HEK293 (cell line): ENCODE results near the gene TMEM126B.

Experiments used
- CTCF ChIA-PET: fragments of 350-600 bp; formaldehyde crosslinking; extraction: SDS; loops from one replicate; lab custom pipeline; 2021; ENCODE audit warnings: antibody characterized with exemption; lab: Yijun Ruan, JAX
- POLR2A ChIA-PET: fragments of 300-600 bp; formaldehyde crosslinking; extraction: SDS; loops from one replicate; lab custom pipeline; 2020; ENCODE audit warnings: antibody characterized with exemption, inconsistent platforms; lab: Yijun Ruan, JAX
- H3K27ac ChIP-seq: fragments of 200-500 bp; sonication (Bioruptor generic); 2 replicates; pipeline ENCODE4 v1.5.1; 2014; ENCODE audit warnings: low read depth, low read length, control low read depth, inconsistent platforms; ENCODE audit errors: extremely low read depth
- H3K36me3 ChIP-seq, 2 experiments: fragments of 200-500 bp in 1 of 2; sonication (Bioruptor generic) in 1 of 2; 1 replicate in 1 of 2; 2 replicates in 1 of 2; pipeline ENCODE4 v1.5.1; 2014 to 2017; ENCODE audit warnings: inconsistent platforms in 2 of 2, low read length in 2 of 2; ENCODE audit not compliant: control insufficient read depth in 2 of 2, insufficient read depth in 1 of 2
- H3K4me1 ChIP-seq: fragments of 200-500 bp; sonication (Bioruptor generic); 2 replicates; pipeline ENCODE4 v1.5.1; 2014; ENCODE audit warnings: mild to moderate bottlenecking, low read length, inconsistent platforms; ENCODE audit not compliant: control insufficient read depth, insufficient read depth
- H3K4me3 ChIP-seq: 2 replicates; pipeline ENCODE4 v1.5.1; 2011; ENCODE audit warnings: low read depth, mild to moderate bottlenecking, control low read depth, low read length, moderate library complexity
- H3K9me3 ChIP-seq: fragments of 200-500 bp; sonication (Bioruptor generic); 2 replicates; pipeline ENCODE4 v1.5.1; 2014; ENCODE audit warnings: low read depth, low read length, inconsistent platforms; ENCODE audit not compliant: control insufficient read depth, insufficient read depth
- HOXA7 ChIP-seq: sonication (generic); formaldehyde crosslinking; IDR thresholded peaks from 2 replicates; pipeline ENCODE4 v1.8.1; 2022; ENCODE audit warnings: missing genetic modification reagents, borderline replicate concordance
- SP3 ChIP-seq: fragments of 450-650 bp; formaldehyde crosslinking; IDR thresholded peaks from 2 replicates; pipeline ENCODE4 v1.5.1; 2016; ENCODE audit warnings: missing biosample characterization, missing genetic modification characterization
- TCF7L2 ChIP-seq: IDR thresholded peaks from 2 replicates; pipeline ENCODE4 v1.6.1; 2011; ENCODE audit warnings: low read depth, mild to moderate bottlenecking, inconsistent platforms, low read length, moderate library complexity, borderline replicate concordance
- TSHZ1 ChIP-seq: fragments of 450-650 bp; formaldehyde crosslinking; IDR thresholded peaks from 2 replicates; pipeline ENCODE4 v1.5.1; 2016; ENCODE audit warnings: missing biosample characterization, missing genetic modification characterization, borderline replicate concordance
- ZBTB10 ChIP-seq: fragments of 450-650 bp; formaldehyde crosslinking; IDR thresholded peaks from 2 replicates; pipeline ENCODE4 v1.5.1; 2016; ENCODE audit warnings: missing biosample characterization, missing genetic modification characterization
- ZFP3 ChIP-seq: fragments of 450-650 bp; formaldehyde crosslinking; IDR thresholded peaks from 2 replicates; pipeline ENCODE4 v1.5.1; 2016; ENCODE audit warnings: low read depth, missing biosample characterization, missing genetic modification characterization
- ZNF157 ChIP-seq: fragments of 450-650 bp; formaldehyde crosslinking; IDR thresholded peaks from 2 replicates; pipeline ENCODE4 v1.5.1; 2016; ENCODE audit warnings: missing biosample characterization, missing genetic modification characterization
- ZNF248 ChIP-seq: fragments of 450-650 bp; formaldehyde crosslinking; IDR thresholded peaks from 2 replicates; pipeline ENCODE4 v1.5.1; 2017; ENCODE audit warnings: missing biosample characterization, missing genetic modification characterization
- ZNF366 ChIP-seq: fragments of 450-650 bp; formaldehyde crosslinking; conservative IDR thresholded peaks from 2 replicates; pipeline ENCODE4 v1.5.1; 2016; ENCODE audit warnings: missing biosample characterization, missing genetic modification characterization
- ZNF404 ChIP-seq: fragments of 450-650 bp; formaldehyde crosslinking; IDR thresholded peaks from 2 replicates; pipeline ENCODE4 v1.5.1; 2017; ENCODE audit warnings: missing biosample characterization, missing genetic modification characterization
- ZNF518A ChIP-seq: fragments of 450-650 bp; formaldehyde crosslinking; conservative IDR thresholded peaks from 2 replicates; pipeline ENCODE4 v1.5.1; 2016; ENCODE audit warnings: low read depth, missing biosample characterization, missing genetic modification characterization
- ZNF529 ChIP-seq: fragments of 450-650 bp; formaldehyde crosslinking; IDR thresholded peaks from 2 replicates; pipeline ENCODE4 v1.5.1; 2017; ENCODE audit warnings: missing genetic modification characterization, missing biosample characterization; ENCODE audit not compliant: insufficient replicate concordance
- ZNF544 ChIP-seq: fragments of 450-650 bp; formaldehyde crosslinking; IDR thresholded peaks from 2 replicates; pipeline ENCODE4 v1.5.0; 2017; ENCODE audit warnings: missing biosample characterization, missing genetic modification characterization
- ZNF558 ChIP-seq: fragments of 450-650 bp; formaldehyde crosslinking; IDR thresholded peaks from 2 replicates; pipeline ENCODE4 v1.5.1; 2016; ENCODE audit warnings: missing biosample characterization, missing genetic modification characterization
- ZNF837 ChIP-seq: fragments of 450-650 bp; formaldehyde crosslinking; IDR thresholded peaks from 2 replicates; pipeline ENCODE4 v1.5.1; 2016; ENCODE audit warnings: missing biosample characterization, missing genetic modification characterization
- TF ChIP-seq, protein P1 (sequence below): fragments of 450-650 bp; formaldehyde crosslinking; IDR thresholded peaks from 2 replicates; pipeline ENCODE4 v1.5.1; 2017; ENCODE audit warnings: missing biosample characterization, missing genetic modification characterization
- TF ChIP-seq, protein P2 (sequence below): fragments of 450-650 bp; formaldehyde crosslinking; IDR thresholded peaks from 2 replicates; pipeline ENCODE4 v1.5.1; 2017; ENCODE audit warnings: missing biosample characterization, missing genetic modification characterization

The TMEM126B gene

DNA sequence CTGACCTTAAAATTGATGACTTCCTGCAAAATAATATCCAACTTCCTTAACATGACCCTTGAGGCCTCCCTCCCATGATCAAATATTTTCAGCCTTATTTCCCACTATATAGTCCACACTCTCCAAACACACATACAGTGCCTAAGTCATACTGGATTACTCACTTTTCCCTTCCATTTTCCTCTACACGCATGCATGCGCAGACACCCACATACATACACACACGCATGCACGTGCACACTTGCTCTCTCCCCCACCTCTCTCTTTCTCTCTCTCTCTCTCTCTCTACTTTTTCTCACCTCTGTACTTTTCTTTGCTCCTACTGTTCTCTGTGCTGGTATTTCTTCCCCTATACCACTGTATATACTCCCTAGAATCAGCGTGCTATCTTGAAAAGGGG, 29.3 kb upstream of the TMEM126B start (continued):
- TF ChIP-seq TCF7L2 (no peak), ZNF518A (tag by site-specific recombination) (no peak), ZNF157 (tag by site-specific recombination) (no peak), ZNF837 (tag by site-specific recombination) (no peak), TSHZ1 (no peak), ZNF544 (tag by site-specific recombination) (no peak), ZNF404 (tag by site-specific recombination) (no peak), ZNF366 (tag by site-specific recombination) (no peak), ZNF558 (no peak)

- Histone ChIP-seq H3K4me1 (no peaks in the 10 kb centered on the region), H3K4me3 (no peak overlapping the region), H3K9me3 (no peaks in the 10 kb centered on the region), H3K27ac (no peak overlapping the region), H3K36me3 (no peaks in the 10 kb centered on the region)
- CTCF ChIA-PET = interaction anchor here (0.5 to 0.6 kb wide), 2 partner anchors 257 to 302 kb away, joined by 3 read pairs; no protein-coding TSS in a partner anchor
- POLR2A ChIA-PET = no interaction called here
- TF ChIP-seq ZNF529 (no peak), SP3 (tag by site-specific recombination) (no peak), HOXA7 (CRISPR knock-in tag) (no peak), ZBTB10 (tag by site-specific recombination) (no peak), TSHZ1 (no peak), ZNF248 (tag by site-specific recombination) (no peak), ZFP3 (tag by site-specific recombination) (no peak)
- TF ChIP-seq, protein P1, sequence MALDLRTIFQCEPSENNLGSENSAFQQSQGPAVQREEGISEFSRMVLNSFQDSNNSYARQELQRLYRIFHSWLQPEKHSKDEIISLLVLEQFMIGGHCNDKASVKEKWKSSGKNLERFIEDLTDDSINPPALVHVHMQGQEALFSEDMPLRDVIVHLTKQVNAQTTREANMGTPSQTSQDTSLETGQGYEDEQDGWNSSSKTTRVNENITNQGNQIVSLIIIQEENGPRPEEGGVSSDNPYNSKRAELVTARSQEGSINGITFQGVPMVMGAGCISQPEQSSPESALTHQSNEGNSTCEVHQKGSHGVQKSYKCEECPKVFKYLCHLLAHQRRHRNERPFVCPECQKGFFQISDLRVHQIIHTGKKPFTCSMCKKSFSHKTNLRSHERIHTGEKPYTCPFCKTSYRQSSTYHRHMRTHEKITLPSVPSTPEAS (tag by site-specific recombination) = no peak
- TF ChIP-seq, protein P2, sequence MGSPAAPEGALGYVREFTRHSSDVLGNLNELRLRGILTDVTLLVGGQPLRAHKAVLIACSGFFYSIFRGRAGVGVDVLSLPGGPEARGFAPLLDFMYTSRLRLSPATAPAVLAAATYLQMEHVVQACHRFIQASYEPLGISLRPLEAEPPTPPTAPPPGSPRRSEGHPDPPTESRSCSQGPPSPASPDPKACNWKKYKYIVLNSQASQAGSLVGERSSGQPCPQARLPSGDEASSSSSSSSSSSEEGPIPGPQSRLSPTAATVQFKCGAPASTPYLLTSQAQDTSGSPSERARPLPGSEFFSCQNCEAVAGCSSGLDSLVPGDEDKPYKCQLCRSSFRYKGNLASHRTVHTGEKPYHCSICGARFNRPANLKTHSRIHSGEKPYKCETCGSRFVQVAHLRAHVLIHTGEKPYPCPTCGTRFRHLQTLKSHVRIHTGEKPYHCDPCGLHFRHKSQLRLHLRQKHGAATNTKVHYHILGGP (tag by site-specific recombination) = no peak
Observed at GRCh38 chr11:85602526-85603213, 25.7 kb upstream of the TMEM126B start.
